GM13977 (cell line): ENCODE data around the gene UTS2B.

Experiments used
- DNase-seq: peaks from one replicate; pipeline ENCODE4 v3.0.0; 2012; ENCODE audit warnings: low spot score
- CTCF ChIP-seq: IDR thresholded peaks from 2 replicates; pipeline ENCODE4 v1.5.1; 2012; ENCODE audit warnings: mild to moderate bottlenecking, control low read depth; ENCODE audit not compliant: insufficient read depth; ENCODE audit errors: extremely low read depth, missing control alignments
- in situ Hi-C: fragments of 300-500 bp; cut with MboI; formaldehyde crosslinking; loops from one replicate; pipeline ENCODE4 v1.12.0; 2022; ENCODE audit warnings: low sequenced_read_pairs, low pct_unique_long_range_greater_than_20kb, mixed read lengths, inconsistent platforms; ENCODE audit not compliant: unreplicated experiment

Gene UTS2B

GRCh38 chr3:191339316-191339917 lies 9.1 kb upstream of the UTS2B start:
- no peak for TF ChIP-seq CTCF
- in situ Hi-C loops, result no loop called here
- no peak for DNase-seq

- DNase-seq, result no peak
- no peak for TF ChIP-seq CTCF
- in situ Hi-C loops, result no loop called here
These were observed 7.8 kb upstream of the UTS2B start for GRCh38 chr3:191338177-191338488.

GRCh38 chr3:191336833-191337232 lies 6.5 kb upstream of the UTS2B start:
- in situ Hi-C loops, result no loop called here
- TF ChIP-seq CTCF, result no peak
- no peak for DNase-seq

GRCh38 chr3:191334346-191334893 lies 4.1 kb upstream of the UTS2B start:
- no peak for TF ChIP-seq CTCF
- in situ Hi-C loops, result no loop called here
- no peak for DNase-seq

- DNase-seq, result no peak
- in situ Hi-C loops, result no loop called here
- TF ChIP-seq CTCF, result no peak
These were observed 3.1 kb upstream of the UTS2B start for GRCh38 chr3:191333298-191333880.

- in situ Hi-C loops, result no loop called here
- DNase-seq, result no peak
- TF ChIP-seq CTCF, result no peak
These were observed 1.1 kb upstream of the UTS2B start for GRCh38 chr3:191331388-191331787.
